Prostate gland (tissue), 2 donors: Measurements from ENCODE around the gene HSPB6.
A peak's percentile ranks its signal among the peaks of the same experiment; 100 is the strongest.

Source experiments
- CTCF ChIP-seq, 4 experiments: fragments of 200-600 bp in 2 of 4; fragments of 450-650 bp in 2 of 4; sonication (generic) in 2 of 4; IDR thresholded peaks; 1 replicate in 3 of 4; 2 replicates in 1 of 4; pipeline ENCODE4 v1.5.1; 2016 to 2019; ENCODE audit warnings: antibody characterized with exemption in 4 of 4, mild to moderate bottlenecking in 2 of 4, moderate library complexity in 2 of 4
- POLR2A ChIP-seq: fragments of 450-650 bp; IDR thresholded peaks from one replicate; pipeline ENCODE4 v1.6.1; 2016; ENCODE audit warnings: antibody characterized with exemption, mild to moderate bottlenecking
- POLR2AphosphoS5 ChIP-seq: sonication (generic); formaldehyde crosslinking; IDR thresholded peaks from one replicate; pipeline ENCODE4 v1.6.1; 2017; ENCODE audit warnings: antibody characterized with exemption

GRCh38 chr19:35731353-35731752 is 25.5 kb downstream of the HSPB6 start:
- no peak for TF ChIP-seq CTCF (IDR thresholded peaks at IDR 0.05)
- no peak for TF ChIP-seq POLR2A
- peak; percentile 34 for TF ChIP-seq POLR2AphosphoS5
